22Rv1 (cell line): ENCODE measurements around the gene MMP20.

Experiments used
- ZFX ChIP-seq: fragments of 450-650 bp; IDR thresholded peaks from 2 replicates; pipeline ENCODE4 v1.6.1; 2017; ENCODE audit warnings: antibody characterized with exemption, borderline replicate concordance
- TF ChIP-seq, protein P1 (sequence below): fragments of 450-650 bp; IDR thresholded peaks from 2 replicates; pipeline ENCODE4 v1.5.1; 2017; ENCODE audit warnings: mild to moderate bottlenecking

DNA sequence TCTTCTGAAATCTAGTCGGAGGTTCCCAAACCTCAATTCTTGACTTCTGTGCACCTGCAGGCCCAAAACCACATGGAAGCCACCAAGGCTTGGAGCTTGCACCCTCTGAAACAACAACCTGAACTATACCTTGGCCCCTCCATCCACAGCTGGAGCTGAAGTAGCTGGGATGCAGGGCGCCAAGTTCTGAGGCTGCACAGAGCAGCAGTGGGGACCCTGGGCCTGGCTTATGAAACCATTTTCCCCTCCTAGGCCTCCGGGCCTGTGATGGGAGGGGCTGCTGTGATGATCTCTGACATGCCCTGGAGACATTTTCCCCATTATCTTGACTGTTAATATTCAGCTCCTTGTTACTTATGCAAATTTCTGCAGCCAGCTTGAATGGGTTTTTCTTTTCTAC lies 56.3 kb downstream of the MMP20 start:
- TF ChIP-seq, protein P1, sequence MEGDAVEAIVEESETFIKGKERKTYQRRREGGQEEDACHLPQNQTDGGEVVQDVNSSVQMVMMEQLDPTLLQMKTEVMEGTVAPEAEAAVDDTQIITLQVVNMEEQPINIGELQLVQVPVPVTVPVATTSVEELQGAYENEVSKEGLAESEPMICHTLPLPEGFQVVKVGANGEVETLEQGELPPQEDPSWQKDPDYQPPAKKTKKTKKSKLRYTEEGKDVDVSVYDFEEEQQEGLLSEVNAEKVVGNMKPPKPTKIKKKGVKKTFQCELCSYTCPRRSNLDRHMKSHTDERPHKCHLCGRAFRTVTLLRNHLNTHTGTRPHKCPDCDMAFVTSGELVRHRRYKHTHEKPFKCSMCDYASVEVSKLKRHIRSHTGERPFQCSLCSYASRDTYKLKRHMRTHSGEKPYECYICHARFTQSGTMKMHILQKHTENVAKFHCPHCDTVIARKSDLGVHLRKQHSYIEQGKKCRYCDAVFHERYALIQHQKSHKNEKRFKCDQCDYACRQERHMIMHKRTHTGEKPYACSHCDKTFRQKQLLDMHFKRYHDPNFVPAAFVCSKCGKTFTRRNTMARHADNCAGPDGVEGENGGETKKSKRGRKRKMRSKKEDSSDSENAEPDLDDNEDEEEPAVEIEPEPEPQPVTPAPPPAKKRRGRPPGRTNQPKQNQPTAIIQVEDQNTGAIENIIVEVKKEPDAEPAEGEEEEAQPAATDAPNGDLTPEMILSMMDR = no peak
- no peak for TF ChIP-seq ZFX
